ENCODE results near the gene DNAJC28. TPM values are rescaled to one million over a fixed set of nuclear protein-coding genes. Genes with fewer than 3 reads are reported as not detected.
"Not testable (repeated sequence)": the region's sequence is repeated elsewhere in the genome, so short reads cannot be mapped to it uniquely, and the experiment has no call there.

DNAJC28 gene
- total RNA-seq, 2 experiments from 2014 or later = 0.40 to 0.58 TPM

DNA sequence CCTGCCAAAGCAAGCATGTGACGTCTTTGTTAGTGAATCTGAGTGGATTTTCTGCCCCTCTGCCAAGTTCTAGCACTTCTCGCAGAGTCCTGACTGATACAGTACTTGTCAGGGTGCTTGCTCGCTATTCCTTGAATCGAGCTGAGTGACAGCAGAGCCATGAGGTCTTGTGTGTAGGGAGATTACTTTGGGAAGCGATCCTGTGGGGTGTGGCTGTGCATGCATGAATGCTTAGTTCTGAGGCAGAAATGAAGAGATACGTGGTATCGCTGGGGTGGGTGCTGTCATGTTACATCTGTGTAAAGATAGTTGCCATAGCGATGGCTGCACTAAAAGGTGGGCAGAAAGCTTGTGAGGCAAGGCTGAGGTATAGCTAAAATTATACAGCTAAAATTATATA, 19.3 kb upstream of the DNAJC28 start:
- H3K27ac Mint-ChIP-seq = no peak overlapping the region
- DNase-seq = no peak
- peaks cover 18% of the 10 kb centered on the region for H3K4me1 Mint-ChIP-seq
- H3K36me3 Mint-ChIP-seq (ENCODE audit: low read depth) = peaks cover 59% of the 10 kb centered on the region
- peaks cover 2% of the 10 kb centered on the region for H3K9me3 Mint-ChIP-seq
- ChIA-PET CTCF (no interaction called here), POLR2A (no interaction called here)
- no peaks in the 10 kb centered on the region for H3K27me3 Mint-ChIP-seq
- no peak overlapping the region for H3K4me3 Mint-ChIP-seq

DNA sequence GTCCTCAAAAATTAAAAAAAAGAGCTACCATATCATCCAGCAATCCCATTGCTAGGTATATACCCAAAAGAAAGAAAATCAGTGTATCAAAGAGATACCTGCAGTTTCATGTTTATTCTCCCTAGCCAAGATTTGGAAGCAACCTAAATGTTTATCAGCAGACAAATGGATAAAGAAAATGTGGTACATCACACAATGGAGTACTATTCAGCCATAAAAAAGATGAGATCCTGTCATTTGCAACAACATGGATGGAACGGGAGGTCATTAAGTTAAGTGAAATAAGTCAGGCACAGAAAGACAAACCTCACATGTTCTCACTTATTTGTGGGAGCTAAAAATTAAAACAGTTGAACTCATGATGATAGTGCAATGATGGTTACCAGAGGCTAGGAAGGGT, 15.5 kb upstream of the DNAJC28 start:
- H3K4me1 Mint-ChIP-seq, POLR2A ChIA-PET: not testable (repeated sequence)

DNA sequence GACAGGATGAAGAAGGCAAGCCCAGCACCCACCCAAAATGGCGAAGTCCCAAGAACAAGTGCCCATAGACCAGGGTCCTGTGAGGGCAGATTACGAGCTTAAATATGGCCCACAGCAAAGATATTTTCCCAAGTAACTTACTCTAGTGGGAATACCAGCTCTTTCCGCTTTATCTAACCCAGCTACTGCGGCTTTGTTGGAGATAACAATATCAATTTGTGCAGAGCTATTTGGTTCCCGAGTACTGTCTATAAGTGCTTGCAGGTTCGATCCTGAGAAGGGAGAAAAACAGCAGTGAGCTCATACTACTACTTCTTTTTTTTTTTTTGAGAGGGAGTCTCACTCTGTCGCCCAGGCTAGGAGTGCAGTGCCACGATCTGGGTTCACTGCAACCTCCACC, 14.3 kb upstream of the DNAJC28 start:
- H3K36me3 Mint-ChIP-seq (ENCODE audit: low read depth) = peaks cover 64% of the 10 kb centered on the region
- no peaks in the 10 kb centered on the region for H3K4me1 Mint-ChIP-seq
- no peaks in the 10 kb centered on the region for H3K27me3 Mint-ChIP-seq
- no peak overlapping the region for H3K4me3 Mint-ChIP-seq
- ChIA-PET CTCF (interaction anchor here (0.6 to 1.5 kb wide), 2 partner anchors 38 to 100 kb away, joined by 3 read pairs; no protein-coding TSS in a partner anchor), POLR2A (interaction anchor here (0.6 kb wide), 1 partner anchor 47 kb away, joined by 16 read pairs; no protein-coding TSS in a partner anchor)
- no peak overlapping the region for H3K27ac Mint-ChIP-seq
- H3K9me3 Mint-ChIP-seq = peaks cover 2% of the 10 kb centered on the region
- DNase-seq = no peak

More for the DNA sequence above, 15.5 kb upstream of the DNAJC28 start:
- peaks cover 68% of the 10 kb centered on the region for H3K36me3 Mint-ChIP-seq (ENCODE audit: low read depth)
- not testable (repeated sequence) for H3K27me3 Mint-ChIP-seq, DNase-seq, H3K9me3 Mint-ChIP-seq, H3K27ac Mint-ChIP-seq, H3K4me3 Mint-ChIP-seq
- CTCF ChIA-PET = interaction anchor here (1.5 kb wide), 1 partner anchor 98 kb away, joined by 3 read pairs; no protein-coding TSS in a partner anchor

DNA sequence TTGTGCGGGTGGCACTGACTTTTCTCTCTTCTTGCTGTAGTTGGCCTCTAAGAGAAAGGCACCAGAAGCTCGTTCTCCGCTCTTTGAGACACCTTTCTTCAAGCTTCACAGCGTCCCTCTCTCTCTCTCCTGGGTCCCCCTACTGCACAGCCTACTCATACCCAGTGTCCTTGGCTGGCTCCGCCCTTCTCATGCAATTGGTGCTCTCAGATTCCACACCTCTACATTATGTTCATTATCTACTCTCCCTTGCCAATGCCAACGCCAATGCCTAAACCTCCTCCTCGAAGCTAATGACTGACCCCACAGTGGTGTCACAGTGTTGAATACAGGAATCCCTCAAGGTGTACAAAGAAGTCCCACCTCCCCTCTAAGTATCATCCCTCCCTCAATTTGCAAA, 4.8 kb upstream of the DNAJC28 start:
- no peak for DNase-seq
- H3K36me3 Mint-ChIP-seq (ENCODE audit: low read depth) = peaks cover 2% of the 10 kb centered on the region
- H3K27ac Mint-ChIP-seq = no peak overlapping the region
- no peaks in the 10 kb centered on the region for H3K9me3 Mint-ChIP-seq
- H3K27me3 Mint-ChIP-seq = peaks cover 4% of the 10 kb centered on the region
- H3K4me1 Mint-ChIP-seq = peaks cover 7% of the 10 kb centered on the region
- CTCF ChIA-PET = interaction anchor here (1.2 kb wide), 1 partner anchor 16 kb away, joined by 4 read pairs; the partner anchor contains the start of gene TMEM50B
- H3K4me3 Mint-ChIP-seq = no peak overlapping the region
- POLR2A ChIA-PET = no interaction called here

DNA sequence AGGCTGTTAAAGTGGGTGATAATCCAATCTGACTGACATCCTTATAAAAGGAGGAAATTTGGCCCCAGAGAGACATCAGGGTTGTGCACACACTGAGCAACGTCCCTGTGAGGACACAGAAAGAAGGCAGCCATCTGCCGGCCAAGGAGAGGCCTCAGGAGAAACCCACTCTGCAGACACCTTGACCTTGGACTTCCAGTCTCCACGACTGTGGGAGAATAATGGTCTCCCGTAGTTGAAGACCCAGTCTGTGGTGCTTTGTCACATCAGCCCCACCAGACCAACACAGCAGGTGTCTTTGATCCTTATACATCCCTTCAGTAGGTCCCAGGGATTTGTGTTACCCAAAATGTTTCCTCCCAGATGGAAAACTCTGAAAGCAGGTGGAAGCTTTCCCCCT, 4.2 kb upstream of the DNAJC28 start:
- ChIA-PET POLR2A (no interaction called here), CTCF (interaction anchor here (1.2 to 1.6 kb wide), 2 partner anchors 15 to 16 kb away, joined by 4 to 5 read pairs; partner anchors contain the start of gene TMEM50B)
- Mint-ChIP-seq H3K4me1 (peaks cover 11% of the 10 kb centered on the region), H3K9me3 (no peaks in the 10 kb centered on the region), H3K36me3 (ENCODE audit: low read depth) (no peaks in the 10 kb centered on the region), H3K4me3 (no peak overlapping the region), H3K27me3 (peaks cover 4% of the 10 kb centered on the region), H3K27ac (no peak overlapping the region)
- no peak for DNase-seq

DNA sequence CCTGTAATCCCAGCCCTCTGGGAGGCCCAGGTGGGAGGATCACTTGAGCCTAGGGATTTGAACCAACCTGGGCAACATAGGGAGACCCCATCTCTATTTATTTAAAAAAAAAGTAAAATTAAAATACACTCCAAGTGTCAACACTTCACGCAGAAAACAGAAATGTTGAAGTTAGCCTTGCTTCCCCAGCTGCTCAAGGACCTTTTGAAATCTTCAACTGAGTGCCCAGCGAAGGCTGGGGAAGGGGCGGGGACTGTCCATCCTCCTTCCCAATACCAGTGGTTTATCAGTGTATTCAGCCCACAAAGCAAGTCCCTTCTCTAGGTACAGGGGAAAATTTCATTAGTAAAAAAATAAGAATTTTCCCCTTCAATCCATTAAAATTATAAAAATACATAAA, 2.2 kb upstream of the DNAJC28 start:
- Mint-ChIP-seq H3K4me1 (peaks cover 12% of the 10 kb centered on the region), H3K27me3 (peaks cover 6% of the 10 kb centered on the region), H3K27ac (no peak overlapping the region), H3K9me3 (no peaks in the 10 kb centered on the region), H3K4me3 (no peak overlapping the region), H3K36me3 (ENCODE audit: low read depth) (no peaks in the 10 kb centered on the region)
- ChIA-PET CTCF (interaction anchor here (0.6 kb wide), 1 partner anchor 73 kb away, joined by 4 read pairs; no protein-coding TSS in a partner anchor), POLR2A (no interaction called here)
- DNase-seq = no peak

DNA sequence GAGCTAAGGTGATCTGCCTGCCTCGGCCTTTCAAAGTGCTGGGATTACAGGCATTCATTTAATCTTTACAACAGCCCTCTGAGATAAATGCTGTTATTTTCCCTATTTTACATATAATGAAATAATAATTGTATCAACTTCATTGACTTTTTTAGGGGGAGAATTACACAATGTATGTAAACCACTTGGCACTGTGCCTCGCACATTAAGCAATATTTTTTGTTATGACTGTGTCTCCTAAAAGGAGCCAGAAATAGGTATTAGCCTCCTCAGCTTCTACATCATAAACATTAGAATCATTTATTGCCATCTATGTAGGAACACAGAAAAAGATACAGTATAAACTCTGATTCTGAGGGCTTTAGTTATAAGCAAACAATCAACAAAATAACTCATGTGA, 1.1 kb upstream of the DNAJC28 start:
- Mint-ChIP-seq H3K27me3 (peaks cover 10% of the 10 kb centered on the region), H3K36me3 (ENCODE audit: low read depth) (no peaks in the 10 kb centered on the region), H3K4me3 (peak overlapping the region; percentile 36), H3K9me3 (no peaks in the 10 kb centered on the region), H3K4me1 (peaks cover 12% of the 10 kb centered on the region), H3K27ac (no peak overlapping the region)
- POLR2A ChIA-PET = no interaction called here
- no peak for DNase-seq
- CTCF ChIA-PET = interaction anchor here (0.6 to 0.7 kb wide), 3 partner anchors 64 to 297 kb away, joined by 3 to 4 read pairs (median 3); no protein-coding TSS in a partner anchor

DNA sequence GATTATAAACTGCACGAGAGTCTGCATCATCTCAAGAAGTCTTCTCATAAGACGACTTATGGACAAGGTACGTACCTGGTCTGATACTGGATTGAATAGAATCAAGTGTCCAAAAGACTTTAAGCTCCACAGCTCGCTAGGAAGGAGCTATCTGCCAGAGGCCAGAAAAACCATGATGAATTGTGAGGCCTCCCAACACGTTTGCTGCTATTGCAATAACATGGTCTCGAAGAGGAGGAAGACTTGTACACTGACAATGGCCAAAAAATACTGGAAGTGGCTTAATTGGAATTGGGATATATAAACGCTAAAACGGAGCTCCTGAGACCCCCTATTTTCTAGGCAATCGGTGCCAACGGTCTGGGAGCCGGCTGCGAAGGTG, 534 bp downstream of the DNAJC28 start:
- no peaks in the 10 kb centered on the region for H3K36me3 Mint-ChIP-seq (ENCODE audit: low read depth)
- peak overlapping the region; percentile 85 for H3K27ac Mint-ChIP-seq
- H3K4me3 Mint-ChIP-seq = peak overlapping the region; percentile 84
- no peak for DNase-seq
- no peaks in the 10 kb centered on the region for H3K9me3 Mint-ChIP-seq
- CTCF ChIA-PET = interaction anchor here (1.0 to 2.3 kb wide), 5 partner anchors 10 to 115 kb away, joined by 3 to 20 read pairs (median 4); partner anchors contain the start of gene TMEM50B
- H3K4me1 Mint-ChIP-seq = peaks cover 12% of the 10 kb centered on the region
- H3K27me3 Mint-ChIP-seq = peaks cover 10% of the 10 kb centered on the region
- POLR2A ChIA-PET = interaction anchor here (1.6 kb wide), 1 partner anchor 11 kb away, joined by 15 read pairs; the partner anchor contains the start of gene TMEM50B

DNA sequence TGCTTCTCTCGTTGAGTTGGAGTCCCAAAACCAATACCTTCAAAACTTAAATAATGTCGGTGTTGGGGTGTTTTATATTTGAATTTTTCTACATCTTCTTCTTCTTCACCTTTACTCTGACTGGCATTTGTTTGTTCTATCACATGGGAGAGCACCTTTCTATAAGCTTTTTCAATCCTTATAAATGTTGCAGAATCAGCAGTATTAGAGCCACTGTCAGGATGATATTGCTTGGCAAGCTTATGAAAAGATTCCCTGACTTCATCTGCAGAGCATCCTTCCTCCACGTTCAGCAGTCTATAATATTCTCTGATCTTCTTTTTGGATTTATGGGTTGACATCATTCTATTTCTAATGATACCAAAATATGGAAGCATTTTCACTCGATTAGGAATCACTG, 2.6 kb downstream of the DNAJC28 start:
- H3K9me3 Mint-ChIP-seq = no peaks in the 10 kb centered on the region
- ChIA-PET POLR2A (no interaction called here), CTCF (interaction anchor here (0.6 to 1.0 kb wide), 2 partner anchors 9 to 300 kb away, joined by 3 to 5 read pairs; partner anchors contain the start of gene TMEM50B)
- DNase-seq = no peak
- peaks cover 12% of the 10 kb centered on the region for H3K4me1 Mint-ChIP-seq
- no peak overlapping the region for H3K4me3 Mint-ChIP-seq
- H3K27me3 Mint-ChIP-seq = peaks cover 7% of the 10 kb centered on the region
- no peaks in the 10 kb centered on the region for H3K36me3 Mint-ChIP-seq (ENCODE audit: low read depth)
- H3K27ac Mint-ChIP-seq = no peak overlapping the region

DNA sequence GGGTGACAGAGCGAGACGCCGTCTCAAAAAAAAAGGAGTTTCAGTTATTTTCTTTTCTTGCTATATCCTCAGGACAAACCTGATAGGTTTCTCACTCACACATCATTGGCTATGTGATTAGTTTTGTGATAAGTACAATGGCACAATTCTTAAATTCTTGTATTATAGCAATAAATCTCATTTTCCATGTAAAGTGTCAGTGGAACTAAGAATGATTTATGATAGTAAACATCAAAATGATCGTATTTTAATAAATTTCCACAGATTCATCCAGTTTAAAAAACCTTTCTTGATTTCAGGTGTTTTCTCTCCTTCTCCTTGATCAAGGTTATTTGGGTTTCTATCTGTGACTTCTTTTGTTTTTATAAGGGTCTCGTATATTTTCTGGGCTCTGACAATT, 3.5 kb downstream of the DNAJC28 start:
- POLR2A ChIA-PET = no interaction called here
- DNase-seq = no peak
- H3K4me3 Mint-ChIP-seq = no peak overlapping the region
- H3K27ac Mint-ChIP-seq = no peak overlapping the region
- no peaks in the 10 kb centered on the region for H3K9me3 Mint-ChIP-seq
- H3K36me3 Mint-ChIP-seq (ENCODE audit: low read depth) = no peaks in the 10 kb centered on the region
- peaks cover 7% of the 10 kb centered on the region for H3K27me3 Mint-ChIP-seq
- CTCF ChIA-PET = no interaction called here
- H3K4me1 Mint-ChIP-seq = peaks cover 12% of the 10 kb centered on the region

DNA sequence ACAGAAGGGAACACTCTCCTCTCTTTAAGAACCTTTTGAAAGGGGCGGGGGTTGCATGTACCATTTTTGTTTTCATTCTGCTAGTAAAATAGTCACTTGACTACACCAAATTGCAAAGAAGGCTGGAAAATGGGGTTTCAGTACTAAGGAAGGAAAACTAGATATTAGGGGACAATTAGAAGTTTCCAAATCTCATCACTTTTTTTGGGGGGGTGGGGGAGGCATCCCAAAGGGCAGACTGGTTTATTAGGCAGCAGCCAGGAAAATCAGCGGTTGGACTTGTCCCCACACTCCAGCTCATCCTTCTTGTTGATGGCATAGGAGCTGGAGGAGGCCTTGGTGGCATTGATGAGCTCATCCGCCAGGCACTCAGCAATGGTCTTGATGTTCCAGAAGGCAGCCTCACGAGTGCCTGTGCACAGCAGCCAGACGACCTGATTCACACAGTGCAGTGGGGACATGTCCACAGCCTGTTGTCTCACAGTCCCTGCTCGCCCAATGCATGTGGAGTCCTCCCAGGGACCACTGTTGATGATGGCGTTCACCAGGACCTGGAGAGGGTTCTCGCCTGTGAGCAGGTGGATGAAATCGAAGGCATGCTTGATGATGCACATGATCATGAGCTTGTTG, 10.1 kb downstream of the DNAJC28 start:
- POLR2A ChIA-PET = interaction anchor here (0.6 kb wide), 1 partner anchor 300 kb away, joined by 4 read pairs; no protein-coding TSS in a partner anchor
- no peak overlapping the region for H3K27ac Mint-ChIP-seq

DNA sequence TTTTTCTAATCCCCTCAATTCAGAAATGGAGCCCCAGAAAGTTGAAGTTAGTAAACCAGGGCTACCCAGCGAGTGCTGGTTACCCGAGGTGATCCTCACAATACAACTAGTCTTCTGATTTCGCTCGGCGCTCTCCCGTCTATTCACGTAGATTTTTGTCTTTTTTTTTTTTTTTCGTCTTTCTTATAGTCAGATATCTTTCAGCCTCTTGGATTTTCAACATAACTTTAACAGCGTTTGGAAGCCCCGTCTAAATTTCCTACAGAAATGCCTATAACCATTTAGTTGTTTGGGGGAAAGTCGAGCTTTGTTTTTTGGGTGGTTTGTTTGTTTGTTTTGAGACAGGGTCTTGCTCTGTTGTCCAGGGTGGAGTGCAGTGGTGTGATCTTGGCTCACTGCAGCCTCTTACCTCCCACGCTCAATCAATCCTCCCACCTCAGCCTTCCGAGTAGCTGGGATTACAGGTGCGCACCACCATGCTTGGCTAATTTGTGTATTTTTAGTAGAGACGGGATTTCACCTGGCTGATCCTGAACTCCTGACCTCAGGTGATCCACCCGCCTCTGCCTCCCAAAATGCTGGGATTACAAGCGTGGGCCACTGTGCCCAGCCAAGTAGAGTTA, 10.9 kb downstream of the DNAJC28 start:
- POLR2A ChIA-PET = interaction anchor here (0.5 to 2.1 kb wide), 3 partner anchors 11 to 233 kb away, joined by 3 to 15 read pairs (median 3); partner anchors contain the start of gene DNAJC28
- Mint-ChIP-seq H3K36me3 (ENCODE audit: low read depth) (no peaks in the 10 kb centered on the region), H3K9me3 (no peaks in the 10 kb centered on the region), H3K4me1 (peaks cover 25% of the 10 kb centered on the region), H3K27me3 (no peaks in the 10 kb centered on the region), H3K4me3 (peak overlapping the region; percentile 90), H3K27ac (peak overlapping the region; percentile 97)
- CTCF ChIA-PET = interaction anchor here (0.6 to 2.8 kb wide), 9 partner anchors 8 to 156 kb away, joined by 3 to 20 read pairs (median 5); partner anchors contain the start of genes DNAJC28 and IFNAR1
- DNase-seq = no peak

More for the DNA sequence above, 10.1 kb downstream of the DNAJC28 start:
- Mint-ChIP-seq H3K4me1 (peaks cover 25% of the 10 kb centered on the region), H3K9me3 (no peaks in the 10 kb centered on the region), H3K27me3 (no peaks in the 10 kb centered on the region), H3K4me3 (peak overlapping the region; percentile 90), H3K36me3 (ENCODE audit: low read depth) (no peaks in the 10 kb centered on the region)
- CTCF ChIA-PET = interaction anchor here (1.9 to 2.8 kb wide), 2 partner anchors 9 to 15 kb away, joined by 4 to 20 read pairs; partner anchors contain the start of gene DNAJC28
- DNase-seq = no peak
